Measurements from ENCODE around the gene TSSK3.

GRCh38 chr1:32352239-32352745 is 10.0 kb upstream of the TSSK3 start:
- no peak for TF ChIP-seq POLR2A (IDR thresholded peaks at IDR 0.05)
- TF ChIP-seq EP300 (IDR thresholded peaks at IDR 0.05), result no peak
- TF ChIP-seq CTCF (IDR thresholded peaks at IDR 0.05), result no peak

Data from ovary (tissue), 3 donors.